GM12892 (cell line): ENCODE data around the gene KIAA0825.
A peak's percentile ranks its signal among the peaks of the same experiment; 100 is the strongest.

ENCODE experiments used
- DNase-seq: peaks from one replicate; pipeline ENCODE4 v3.0.0; 2011; ENCODE audit not compliant: insufficient read length
- FAIRE-seq: peaks from 2 replicates; lab custom pipeline; 2011; peaks lifted over from hg19 to GRCh38; lab: Jason Lieb, UNC
- POLR2A ChIP-seq: IDR thresholded peaks from 2 replicates; pipeline ENCODE4 v1.6.1; 2011; ENCODE audit warnings: low read depth, low read length, control low read depth
- POLR2AphosphoS5 ChIP-seq: IDR thresholded peaks from 2 replicates; pipeline ENCODE4 v1.6.1; 2011; ENCODE audit warnings: low read depth, low read length, control low read depth
- TAF1 ChIP-seq: IDR thresholded peaks from 2 replicates; pipeline ENCODE4 v1.6.1; 2011; ENCODE audit warnings: low read depth, mild to moderate bottlenecking, control low read depth, low read length, borderline replicate concordance

The KIAA0825 gene

GRCh38 chr5:94288937-94289336, 329.5 kb downstream of the KIAA0825 start:
- TF ChIP-seq POLR2A (no peak), TAF1 (no peak), POLR2AphosphoS5 (no peak)
- DNase-seq (no peak), FAIRE-seq (no peak)

GRCh38 chr5:94285984-94286383, 332.4 kb downstream of the KIAA0825 start:
- FAIRE-seq (no peak), DNase-seq (no peak)
- TF ChIP-seq TAF1 (no peak), POLR2AphosphoS5 (no peak), POLR2A (no peak)

- DNase-seq (no peak), FAIRE-seq (no peak)
- TF ChIP-seq TAF1, result no peak
- TF ChIP-seq POLR2A, result no peak
- TF ChIP-seq POLR2AphosphoS5, result no peak
These were observed 335.3 kb downstream of the KIAA0825 start for GRCh38 chr5:94283093-94283492.

- DNase-seq (no peak), FAIRE-seq (no peak)
These were observed 337.1 kb downstream of the KIAA0825 start for GRCh38 chr5:94281236-94281801.

GRCh38 chr5:94276751-94277150, 341.7 kb downstream of the KIAA0825 start:
- FAIRE-seq (no peak), DNase-seq (no peak)
- no peak for TF ChIP-seq POLR2AphosphoS5
- no peak for TF ChIP-seq TAF1
- TF ChIP-seq POLR2A, result no peak

More at GRCh38 chr5:94281236-94281801, 337.1 kb downstream of the KIAA0825 start:
- no peak for TF ChIP-seq POLR2A
- no peak for TF ChIP-seq POLR2AphosphoS5
- no peak for TF ChIP-seq TAF1

GRCh38 chr5:94276048-94276447, 342.4 kb downstream of the KIAA0825 start:
- DNase-seq, result no peak
- no peak for FAIRE-seq
- TF ChIP-seq POLR2AphosphoS5 (no peak), POLR2A (no peak), TAF1 (no peak)

GRCh38 chr5:94274707-94275106, 343.7 kb downstream of the KIAA0825 start:
- TF ChIP-seq TAF1 (no peak), POLR2A (no peak), POLR2AphosphoS5 (no peak)
- DNase-seq, result no peak
- no peak for FAIRE-seq

GRCh38 chr5:94268226-94268625, 350.2 kb downstream of the KIAA0825 start:
- FAIRE-seq (no peak), DNase-seq (no peak)
- TF ChIP-seq TAF1, result no peak
- no peak for TF ChIP-seq POLR2AphosphoS5
- TF ChIP-seq POLR2A, result no peak

GRCh38 chr5:94267350-94267899, 351.0 kb downstream of the KIAA0825 start:
- no peak for DNase-seq
- peak; percentile 17 for FAIRE-seq
- TF ChIP-seq POLR2AphosphoS5 (no peak), POLR2A (no peak), TAF1 (no peak)

- DNase-seq, result no peak
- FAIRE-seq, result no peak
- no peak for TF ChIP-seq POLR2A
- no peak for TF ChIP-seq POLR2AphosphoS5
- no peak for TF ChIP-seq TAF1
These were observed 352.2 kb downstream of the KIAA0825 start for GRCh38 chr5:94266170-94266569.

- FAIRE-seq (no peak), DNase-seq (no peak)
- TF ChIP-seq POLR2A, result no peak
- no peak for TF ChIP-seq TAF1
- TF ChIP-seq POLR2AphosphoS5, result no peak
These were observed 355.3 kb downstream of the KIAA0825 start for GRCh38 chr5:94263068-94263467.

- FAIRE-seq (no peak), DNase-seq (no peak)
- no peak for TF ChIP-seq POLR2AphosphoS5
- TF ChIP-seq TAF1, result no peak
- no peak for TF ChIP-seq POLR2A
These were observed 358.3 kb downstream of the KIAA0825 start for GRCh38 chr5:94260096-94260495.
